Neural cell (in vitro differentiated cells): ENCODE measurements around the gene KIFC3. TPM values are rescaled to one million over a fixed set of nuclear protein-coding genes. Genes with fewer than 3 reads are reported as not detected.

Experiments used
- H2AFZ ChIP-seq: fragments of 200-600, 300-800 bp; sonication (generic), shearing (Covaris generic); 2 replicates; pipeline ENCODE4 v1.6.0; 2014; ENCODE audit warnings: low read depth, mild to moderate bottlenecking, antibody characterized with exemption, low read length, moderate library complexity
- H3F3A ChIP-seq: fragments of 200-600 bp; shearing (Covaris generic); 2 replicates; pipeline ENCODE4 v1.6.1; 2016; ENCODE audit warnings: mild to moderate bottlenecking, moderate library complexity, mixed read lengths, antibody characterized with exemption, low read length; ENCODE audit not compliant: insufficient read depth, poor library complexity, severe bottlenecking
- H3K27ac ChIP-seq: fragments of 200-600, 300-800 bp; sonication (generic), shearing (Covaris generic); 2 replicates; pipeline ENCODE4 v1.5.1; 2014; ENCODE audit warnings: mild to moderate bottlenecking, low read length, moderate library complexity
- H3K27me3 ChIP-seq: fragments of 300-800, 200-600 bp; sonication (generic), shearing (Covaris generic); 2 replicates; pipeline ENCODE4 v1.6.0; 2014; ENCODE audit warnings: mild to moderate bottlenecking, low read depth, low read length, moderate library complexity; ENCODE audit not compliant: insufficient read depth
- H3K36me3 ChIP-seq: fragments of 300-800, 200-600 bp; sonication (generic), shearing (Covaris generic); 2 replicates; pipeline ENCODE4 v1.5.1; 2014; ENCODE audit warnings: mild to moderate bottlenecking, antibody characterized with exemption, low read length, moderate library complexity; ENCODE audit not compliant: insufficient read depth
- H3K4me2 ChIP-seq: fragments of 300-800, 200-600 bp; sonication (generic), shearing (Covaris generic); 2 replicates; pipeline ENCODE4 v1.6.0; 2014; ENCODE audit warnings: mild to moderate bottlenecking, low read length
- H3K4me3 ChIP-seq: fragments of 300-800, 200-600 bp; sonication (generic), shearing (Covaris generic); 2 replicates; pipeline ENCODE4 v1.5.1; 2014; ENCODE audit warnings: mild to moderate bottlenecking, low read length, moderate library complexity
- H3K79me2 ChIP-seq: fragments of 200-600 bp; shearing (Covaris generic); replicated peaks from 2 replicates; pipeline ENCODE4 v1.6.0; 2014; ENCODE audit warnings: mild to moderate bottlenecking, low read length, moderate library complexity; ENCODE audit not compliant: insufficient read depth
- H3K9ac ChIP-seq: fragments of 300-800, 200-600 bp; sonication (generic), shearing (Covaris generic); 2 replicates; pipeline ENCODE4 v1.6.1; 2016; ENCODE audit warnings: mild to moderate bottlenecking, low read length, mixed read lengths
- H3K9me2 ChIP-seq: fragments of 200-600 bp; shearing (Covaris generic); 2 replicates; pipeline ENCODE4 v1.6.1; 2016; ENCODE audit warnings: mild to moderate bottlenecking, low read length, mixed read lengths; ENCODE audit not compliant: insufficient read depth
- H3K9me3 ChIP-seq: fragments of 200-600, 300-800 bp; sonication (generic), shearing (Covaris generic); 2 replicates; pipeline ENCODE4 v1.6.1; 2016; ENCODE audit warnings: mild to moderate bottlenecking, mixed run types, low read length, moderate library complexity, mixed read lengths
- H4K20me1 ChIP-seq: fragments of 200-600 bp; shearing (Covaris generic); 2 replicates; pipeline ENCODE4 v1.6.1; 2016; ENCODE audit warnings: mild to moderate bottlenecking, mixed run types; ENCODE audit not compliant: insufficient read depth
- EP300 ChIP-seq: fragments of 450-650 bp; conservative IDR thresholded peaks from 2 replicates; pipeline ENCODE4 v1.6.1; 2014; ENCODE audit warnings: antibody characterized with exemption, mild to moderate bottlenecking, moderate library complexity; ENCODE audit not compliant: poor library complexity, severe bottlenecking
- EZH2 ChIP-seq: fragments of 200-600, 300-800 bp; shearing (Covaris generic), sonication (generic); IDR thresholded peaks from 2 replicates; pipeline ENCODE4 v1.6.1; 2014; ENCODE audit warnings: antibody characterized with exemption, low read length, borderline replicate concordance, mild to moderate bottlenecking; ENCODE audit not compliant: insufficient read depth, poor library complexity, severe bottlenecking
- MXI1 ChIP-seq: fragments of 450-650 bp; conservative IDR thresholded peaks from 2 replicates; pipeline ENCODE4 v1.6.1; 2014; ENCODE audit warnings: antibody characterized with exemption, mild to moderate bottlenecking; ENCODE audit not compliant: poor library complexity, severe bottlenecking
- POLR2AphosphoS5 ChIP-seq: IDR thresholded peaks from 2 replicates; pipeline ENCODE4 v1.6.1; 2012
- RAD21 ChIP-seq: fragments of 450-650 bp; conservative IDR thresholded peaks from 2 replicates; pipeline ENCODE4 v1.6.1; 2014; ENCODE audit warnings: antibody characterized with exemption, mild to moderate bottlenecking, moderate library complexity
- SMC3 ChIP-seq: fragments of 450-650 bp; conservative IDR thresholded peaks from 2 replicates; pipeline ENCODE4 v1.6.1; 2014; ENCODE audit warnings: antibody characterized with exemption, mild to moderate bottlenecking, moderate library complexity; ENCODE audit not compliant: poor library complexity
- TAF1 ChIP-seq: IDR thresholded peaks from 2 replicates; pipeline ENCODE4 v1.6.1; 2012; ENCODE audit warnings: low read depth
- polyA plus RNA-seq: library from polyadenylated mRNA; depleted of rRNA; stranded (reverse); fragments of >200 nt; gene quantifications from 2 replicates; pipeline ENCODE4 v1.2.3, GENCODE V29; 2014
- TF ChIP-seq, protein P1 (sequence below): fragments of 450-650 bp; IDR thresholded peaks from 2 replicates; pipeline ENCODE4 v1.5.1; 2014; ENCODE audit warnings: antibody characterized with exemption, mild to moderate bottlenecking, moderate library complexity; ENCODE audit not compliant: poor library complexity, severe bottlenecking
- TF ChIP-seq, protein P2 (sequence below): IDR thresholded peaks from 2 replicates; pipeline ENCODE4 v1.6.1; 2012; ENCODE audit warnings: borderline replicate concordance

The KIFC3 gene
- polyA plus RNA-seq, 1 donor from 2014 or later, result 29.7 TPM

DNA sequence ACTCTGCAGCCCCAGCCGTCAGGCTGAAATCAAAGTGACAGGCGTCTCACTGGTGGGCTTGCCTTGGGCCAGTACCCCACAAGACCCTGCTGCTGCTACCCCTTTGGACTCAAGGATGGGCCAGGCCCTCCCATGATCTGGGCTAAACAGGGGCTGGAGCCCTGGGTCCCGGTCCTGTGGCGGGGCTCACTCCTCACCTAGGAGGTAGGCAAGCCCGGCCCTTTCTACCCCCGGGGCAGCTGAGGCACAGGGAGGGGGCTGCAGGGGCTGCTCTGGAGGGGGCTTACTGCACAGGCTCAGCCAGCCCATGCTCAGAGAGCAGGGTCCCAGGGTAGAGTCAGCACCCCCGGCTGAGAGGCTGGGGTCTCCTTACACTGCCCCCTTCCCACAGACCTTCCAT is 43.2 kb downstream of the KIFC3 start:
- TF ChIP-seq MXI1 (no peak), TAF1 (no peak), EZH2 (no peak), POLR2AphosphoS5 (no peak), EP300 (no peak), SMC3 (no peak), RAD21 (no peak)
- TF ChIP-seq, protein P1, sequence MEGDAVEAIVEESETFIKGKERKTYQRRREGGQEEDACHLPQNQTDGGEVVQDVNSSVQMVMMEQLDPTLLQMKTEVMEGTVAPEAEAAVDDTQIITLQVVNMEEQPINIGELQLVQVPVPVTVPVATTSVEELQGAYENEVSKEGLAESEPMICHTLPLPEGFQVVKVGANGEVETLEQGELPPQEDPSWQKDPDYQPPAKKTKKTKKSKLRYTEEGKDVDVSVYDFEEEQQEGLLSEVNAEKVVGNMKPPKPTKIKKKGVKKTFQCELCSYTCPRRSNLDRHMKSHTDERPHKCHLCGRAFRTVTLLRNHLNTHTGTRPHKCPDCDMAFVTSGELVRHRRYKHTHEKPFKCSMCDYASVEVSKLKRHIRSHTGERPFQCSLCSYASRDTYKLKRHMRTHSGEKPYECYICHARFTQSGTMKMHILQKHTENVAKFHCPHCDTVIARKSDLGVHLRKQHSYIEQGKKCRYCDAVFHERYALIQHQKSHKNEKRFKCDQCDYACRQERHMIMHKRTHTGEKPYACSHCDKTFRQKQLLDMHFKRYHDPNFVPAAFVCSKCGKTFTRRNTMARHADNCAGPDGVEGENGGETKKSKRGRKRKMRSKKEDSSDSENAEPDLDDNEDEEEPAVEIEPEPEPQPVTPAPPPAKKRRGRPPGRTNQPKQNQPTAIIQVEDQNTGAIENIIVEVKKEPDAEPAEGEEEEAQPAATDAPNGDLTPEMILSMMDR, result no peak
- TF ChIP-seq, protein P2, sequence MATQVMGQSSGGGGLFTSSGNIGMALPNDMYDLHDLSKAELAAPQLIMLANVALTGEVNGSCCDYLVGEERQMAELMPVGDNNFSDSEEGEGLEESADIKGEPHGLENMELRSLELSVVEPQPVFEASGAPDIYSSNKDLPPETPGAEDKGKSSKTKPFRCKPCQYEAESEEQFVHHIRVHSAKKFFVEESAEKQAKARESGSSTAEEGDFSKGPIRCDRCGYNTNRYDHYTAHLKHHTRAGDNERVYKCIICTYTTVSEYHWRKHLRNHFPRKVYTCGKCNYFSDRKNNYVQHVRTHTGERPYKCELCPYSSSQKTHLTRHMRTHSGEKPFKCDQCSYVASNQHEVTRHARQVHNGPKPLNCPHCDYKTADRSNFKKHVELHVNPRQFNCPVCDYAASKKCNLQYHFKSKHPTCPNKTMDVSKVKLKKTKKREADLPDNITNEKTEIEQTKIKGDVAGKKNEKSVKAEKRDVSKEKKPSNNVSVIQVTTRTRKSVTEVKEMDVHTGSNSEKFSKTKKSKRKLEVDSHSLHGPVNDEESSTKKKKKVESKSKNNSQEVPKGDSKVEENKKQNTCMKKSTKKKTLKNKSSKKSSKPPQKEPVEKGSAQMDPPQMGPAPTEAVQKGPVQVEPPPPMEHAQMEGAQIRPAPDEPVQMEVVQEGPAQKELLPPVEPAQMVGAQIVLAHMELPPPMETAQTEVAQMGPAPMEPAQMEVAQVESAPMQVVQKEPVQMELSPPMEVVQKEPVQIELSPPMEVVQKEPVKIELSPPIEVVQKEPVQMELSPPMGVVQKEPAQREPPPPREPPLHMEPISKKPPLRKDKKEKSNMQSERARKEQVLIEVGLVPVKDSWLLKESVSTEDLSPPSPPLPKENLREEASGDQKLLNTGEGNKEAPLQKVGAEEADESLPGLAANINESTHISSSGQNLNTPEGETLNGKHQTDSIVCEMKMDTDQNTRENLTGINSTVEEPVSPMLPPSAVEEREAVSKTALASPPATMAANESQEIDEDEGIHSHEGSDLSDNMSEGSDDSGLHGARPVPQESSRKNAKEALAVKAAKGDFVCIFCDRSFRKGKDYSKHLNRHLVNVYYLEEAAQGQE, result no peak
- H3K4me2 ChIP-seq, result no peak overlapping the region
- no peaks in the 10 kb centered on the region for H4K20me1 ChIP-seq
- H3K9ac ChIP-seq, result no peak overlapping the region
- no peaks in the 10 kb centered on the region for H3K79me2 ChIP-seq
- no peak overlapping the region for H2AFZ ChIP-seq
- H3K27ac ChIP-seq, result no peak overlapping the region
- H3K4me3 ChIP-seq, result no peak overlapping the region
- no peaks in the 10 kb centered on the region for H3K9me2 ChIP-seq
- H3K36me3 ChIP-seq, result no peaks in the 10 kb centered on the region
- H3F3A ChIP-seq, result no peaks in the 10 kb centered on the region
- H3K27me3 ChIP-seq, result no peaks in the 10 kb centered on the region
- no peaks in the 10 kb centered on the region for H3K9me3 ChIP-seq

DNA sequence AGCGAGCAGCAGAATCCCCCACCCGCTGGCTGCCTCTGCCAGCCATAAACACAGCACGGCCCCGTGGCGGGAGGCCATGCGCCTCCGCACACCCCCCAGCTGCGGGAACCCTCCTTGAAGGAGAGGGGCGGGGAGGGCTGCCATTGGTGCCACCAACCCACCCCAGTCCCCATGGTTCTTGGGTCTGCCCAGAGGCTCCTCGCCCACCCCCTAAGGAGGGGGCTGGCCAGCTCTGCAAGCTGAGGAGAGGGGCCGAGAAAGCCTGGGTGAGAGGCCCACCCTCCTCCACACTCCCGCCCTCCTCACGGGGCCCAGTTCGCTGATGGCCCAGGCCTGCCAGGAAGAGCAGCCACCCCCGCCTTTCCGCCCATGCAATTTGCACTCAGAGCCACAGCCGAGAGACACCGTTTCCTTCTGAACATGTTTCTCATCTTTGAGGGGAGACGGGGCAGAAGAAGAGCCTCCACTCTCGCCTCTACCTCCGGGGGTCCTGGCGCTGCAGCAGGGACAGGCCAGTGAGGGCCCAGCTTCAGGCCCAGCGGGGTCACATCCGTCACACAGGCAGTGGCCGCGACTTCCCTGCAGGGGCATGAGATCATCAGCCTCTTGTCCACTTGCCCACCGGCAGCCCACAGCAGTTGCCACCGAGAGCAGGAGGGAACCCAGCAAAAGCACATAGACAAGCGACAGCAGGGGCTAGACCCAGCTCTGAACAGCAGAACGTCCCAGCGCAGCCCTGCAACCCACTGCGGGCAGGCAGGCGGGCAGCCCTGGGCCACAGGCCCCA is 43.8 kb downstream of the KIFC3 start:
- Histone ChIP-seq H3K9me3 (no peaks in the 10 kb centered on the region), H3K79me2 (no peaks in the 10 kb centered on the region), H3K27ac (no peak overlapping the region), H3K9ac (no peak overlapping the region), H3K9me2 (no peaks in the 10 kb centered on the region), H3K4me2 (no peak overlapping the region), H2AFZ (no peak overlapping the region), H3K4me3 (no peak overlapping the region), H3K27me3 (no peaks in the 10 kb centered on the region), H4K20me1 (no peaks in the 10 kb centered on the region), H3F3A (no peaks in the 10 kb centered on the region), H3K36me3 (no peaks in the 10 kb centered on the region)
- TF ChIP-seq, protein P2, result no peak
- no peak for TF ChIP-seq EZH2
- TF ChIP-seq SMC3, result no peak
- TF ChIP-seq RAD21, result no peak
- TF ChIP-seq TAF1, result no peak
